PC-9 (cell line): ENCODE data around the gene TTC28.

Source experiments
- CTCF ChIP-seq: fragments of 200-600 bp; sonication (generic); conservative IDR thresholded peaks from 2 replicates; pipeline ENCODE4 v1.6.1; 2017; ENCODE audit warnings: mixed run types, antibody characterized with exemption, mild to moderate bottlenecking, moderate library complexity
- EZH2 ChIP-seq: fragments of 200-600 bp; sonication (generic); IDR thresholded peaks from 2 replicates; pipeline ENCODE4 v1.8.0; 2017; ENCODE audit warnings: antibody characterized with exemption, low read depth

GRCh38 chr22:28249402-28249801 lies 430.2 kb downstream of the TTC28 start:
- no peak for TF ChIP-seq CTCF
- no peak for TF ChIP-seq EZH2
